Endothelial cell (in vitro differentiated cells): Measurements from ENCODE around the gene CLIP4. TPM values are rescaled to one million over a fixed set of nuclear protein-coding genes. Genes with fewer than 3 reads are reported as not detected.

Source experiments
- DNase-seq: peaks from one replicate; pipeline ENCODE4 v3.0.0; 2021; ENCODE audit warnings: low spot score
- H3K27ac Mint-ChIP-seq: one replicate; pipeline ENCODE4 v1.8.0; 2021; ENCODE audit warnings: mixed read lengths, inconsistent platforms; ENCODE audit not compliant: unreplicated experiment
- H3K27me3 Mint-ChIP-seq: one replicate; pipeline ENCODE4 v1.8.0; 2021; ENCODE audit warnings: mild to moderate bottlenecking, moderate library complexity, mixed read lengths, inconsistent platforms; ENCODE audit not compliant: unreplicated experiment
- H3K36me3 Mint-ChIP-seq: one replicate; pipeline ENCODE4 v1.8.0; 2021; ENCODE audit warnings: mild to moderate bottlenecking, low read depth, mixed read lengths, inconsistent platforms; ENCODE audit not compliant: unreplicated experiment
- H3K4me1 Mint-ChIP-seq: one replicate; pipeline ENCODE4 v1.8.0; 2021; ENCODE audit warnings: mild to moderate bottlenecking, mixed read lengths, inconsistent platforms; ENCODE audit not compliant: unreplicated experiment
- H3K4me3 Mint-ChIP-seq: one replicate; pipeline ENCODE4 v1.8.0; 2021; ENCODE audit warnings: mild to moderate bottlenecking, mixed read lengths, inconsistent platforms; ENCODE audit not compliant: unreplicated experiment
- H3K9me3 Mint-ChIP-seq: one replicate; pipeline ENCODE4 v1.8.0; 2021; ENCODE audit warnings: mixed read lengths, inconsistent platforms; ENCODE audit not compliant: unreplicated experiment
- CTCF ChIP-seq: fragments of 200-600 bp; sonication (generic); IDR thresholded peaks from one replicate; pipeline ENCODE4 v1.5.0; 2021; ENCODE audit warnings: antibody characterized with exemption; ENCODE audit not compliant: unreplicated experiment
- total RNA-seq: library from RNA; stranded (reverse); fragmentation: NEBNext Ultra II Directional; extraction: Animal tissue kit (Norgen Biotek cat#: 25700); gene quantifications from one replicate; pipeline ENCODE4 v1.2.1, GENCODE V29; 2021; ENCODE audit not compliant: unreplicated experiment

The CLIP4 gene
- total RNA-seq, 1 donor from 2014 or later, result 0.46 TPM

- TF ChIP-seq CTCF, result no peak
- Mint-ChIP-seq H3K36me3 (peaks cover 3% of the 10 kb centered on the region), H3K27ac (no peak overlapping the region), H3K4me1 (no peaks in the 10 kb centered on the region), H3K4me3 (no peak overlapping the region), H3K27me3 (peaks cover 17% of the 10 kb centered on the region), H3K9me3 (no peaks in the 10 kb centered on the region)
- DNase-seq, result no peak
These were observed 2.1 kb upstream of the CLIP4 start for GRCh38 chr2:29113027-29113686.

DNA sequence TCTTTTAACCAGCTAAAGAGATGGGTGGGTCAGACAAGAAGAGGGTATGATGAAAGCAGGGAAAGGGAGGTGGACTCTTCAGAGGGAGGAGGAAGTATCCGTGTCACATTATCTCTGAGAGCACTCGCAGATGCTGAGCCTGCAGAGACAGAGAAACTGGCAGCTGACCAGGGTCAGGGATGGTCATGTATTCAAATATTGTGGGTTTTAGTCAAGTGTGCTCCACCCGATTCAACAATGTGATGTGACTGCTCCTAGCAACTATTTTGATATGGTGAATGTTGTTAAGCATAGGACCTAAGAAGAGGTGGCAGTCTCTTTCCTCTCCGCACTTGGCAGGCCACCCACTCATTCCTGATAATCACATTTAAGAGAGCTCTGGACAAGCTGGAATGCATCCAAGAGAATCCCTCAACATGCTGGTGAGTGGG is 1.3 kb upstream of the CLIP4 start:
- TF ChIP-seq CTCF, result no peak
- peak overlapping the region; percentile 74 for H3K4me3 Mint-ChIP-seq
- peaks cover 3% of the 10 kb centered on the region for H3K36me3 Mint-ChIP-seq
- H3K9me3 Mint-ChIP-seq, result no peaks in the 10 kb centered on the region
- H3K4me1 Mint-ChIP-seq, result no peaks in the 10 kb centered on the region
- DNase-seq, result no peak
- no peak overlapping the region for H3K27ac Mint-ChIP-seq
- peaks cover 17% of the 10 kb centered on the region for H3K27me3 Mint-ChIP-seq

- no peak for TF ChIP-seq CTCF
- Mint-ChIP-seq H3K4me3 (peak overlapping the region; percentile 93), H3K4me1 (no peaks in the 10 kb centered on the region), H3K36me3 (peaks cover 3% of the 10 kb centered on the region), H3K27me3 (peaks cover 17% of the 10 kb centered on the region), H3K9me3 (no peaks in the 10 kb centered on the region), H3K27ac (no peak overlapping the region)
- DNase-seq, result no peak
These were observed 649 bp upstream of the CLIP4 start for GRCh38 chr2:29114586-29114945.

- no peaks in the 10 kb centered on the region for H3K4me1 Mint-ChIP-seq
These were observed 874 bp downstream of the CLIP4 start for GRCh38 chr2:29115797-29116781.

More at GRCh38 chr2:29115797-29116781, 874 bp downstream of the CLIP4 start:
- DNase-seq, result no peak
- H3K27me3 Mint-ChIP-seq, result peaks cover 17% of the 10 kb centered on the region
- TF ChIP-seq CTCF, result no peak
- H3K4me3 Mint-ChIP-seq, result peak overlapping the region; percentile 89
- H3K36me3 Mint-ChIP-seq, result peaks cover 3% of the 10 kb centered on the region
- no peaks in the 10 kb centered on the region for H3K9me3 Mint-ChIP-seq
- H3K27ac Mint-ChIP-seq, result no peak overlapping the region
